Trophoblast cell (in vitro differentiated cells and primary cell): Measurements from ENCODE around the gene SMARCAL1.

Experiments
- DNase-seq, 2 donors: peaks; one replicate each; pipeline ENCODE4 v3.0.0-alpha.2; 2016
- H2AFZ ChIP-seq: 2 replicates; pipeline ENCODE4 v1.6.1; 2013; ENCODE audit warnings: low read length, moderate library complexity, mild to moderate bottlenecking; ENCODE audit not compliant: insufficient read depth, poor library complexity
- H2AK5ac ChIP-seq: 2 replicates; pipeline ENCODE4 v1.6.1; 2013; ENCODE audit warnings: mild to moderate bottlenecking, low read length
- H2BK120ac ChIP-seq: 2 replicates; pipeline ENCODE4 v1.6.1; 2013; ENCODE audit warnings: low read length, mild to moderate bottlenecking, moderate library complexity; ENCODE audit not compliant: insufficient read depth, poor library complexity
- H2BK12ac ChIP-seq: 2 replicates; pipeline ENCODE4 v1.6.1; 2013; ENCODE audit warnings: mild to moderate bottlenecking, low read length, moderate library complexity
- H2BK5ac ChIP-seq: 2 replicates; pipeline ENCODE4 v1.6.1; 2013; ENCODE audit warnings: low read length, low read depth, moderate library complexity, mild to moderate bottlenecking; ENCODE audit not compliant: poor library complexity
- H3K14ac ChIP-seq: 2 replicates; pipeline ENCODE4 v1.6.1; 2013; ENCODE audit warnings: mild to moderate bottlenecking, low read length
- H3K18ac ChIP-seq: 2 replicates; pipeline ENCODE4 v1.6.1; 2013; ENCODE audit warnings: mild to moderate bottlenecking, low read length
- H3K23ac ChIP-seq: 2 replicates; pipeline ENCODE4 v1.6.1; 2013; ENCODE audit warnings: low read length
- H3K27ac ChIP-seq: 2 replicates; pipeline ENCODE4 v1.5.1; 2013; ENCODE audit warnings: low read depth, mild to moderate bottlenecking, inconsistent platforms, low read length, moderate library complexity
- H3K27me3 ChIP-seq: 2 replicates; pipeline ENCODE4 v1.6.1; 2013; ENCODE audit warnings: inconsistent platforms, mild to moderate bottlenecking, low read length, moderate library complexity; ENCODE audit not compliant: insufficient read depth
- H3K36me3 ChIP-seq, 2 experiments: 1 replicate in 1 of 2; 2 replicates in 1 of 2; pipeline ENCODE4 v1.6.1; 2013; ENCODE audit warnings: low read length in 2 of 2, mild to moderate bottlenecking in 2 of 2, moderate library complexity in 1 of 2; ENCODE audit not compliant: insufficient read depth in 2 of 2, control insufficient read depth in 1 of 2
- H3K4ac ChIP-seq: 2 replicates; pipeline ENCODE4 v1.6.1; 2013; ENCODE audit warnings: low read depth, mild to moderate bottlenecking, low read length, moderate library complexity
- H3K4me1 ChIP-seq, 2 experiments: 1 replicate in 1 of 2; 2 replicates in 1 of 2; pipeline ENCODE4 v1.6.1; 2013; ENCODE audit warnings: low read length in 2 of 2, mild to moderate bottlenecking in 2 of 2, moderate library complexity in 1 of 2; ENCODE audit not compliant: insufficient read depth in 2 of 2, control insufficient read depth in 1 of 2
- H3K4me2 ChIP-seq: 2 replicates; pipeline ENCODE4 v1.6.1; 2013; ENCODE audit warnings: inconsistent platforms, mild to moderate bottlenecking, low read length, moderate library complexity
- H3K4me3 ChIP-seq: 2 replicates; pipeline ENCODE4 v1.5.1; 2013; ENCODE audit warnings: mild to moderate bottlenecking, low read depth, low read length, inconsistent platforms
- H3K79me1 ChIP-seq: one replicate; pipeline ENCODE4 v1.6.1; 2013; ENCODE audit warnings: low read length
- H3K79me2 ChIP-seq: 2 replicates; pipeline ENCODE4 v1.6.1; 2013; ENCODE audit warnings: low read length, mild to moderate bottlenecking; ENCODE audit not compliant: control insufficient read depth, insufficient read depth, poor library complexity
- H3K9ac ChIP-seq: 2 replicates; pipeline ENCODE4 v1.6.1; 2013; ENCODE audit warnings: mild to moderate bottlenecking, low read length
- H3K9me3 ChIP-seq: 2 replicates; pipeline ENCODE4 v1.6.1; 2013; ENCODE audit warnings: low read depth, mild to moderate bottlenecking, control low read depth, inconsistent platforms, low read length; ENCODE audit not compliant: insufficient read depth
- H4K12ac ChIP-seq: 2 replicates; pipeline ENCODE4 v1.6.1; 2013; ENCODE audit warnings: low read depth, mild to moderate bottlenecking, low read length, moderate library complexity
- H4K8ac ChIP-seq: 2 replicates; pipeline ENCODE4 v1.6.1; 2013; ENCODE audit warnings: low read depth, mild to moderate bottlenecking, low read length, moderate library complexity
- H4K91ac ChIP-seq: one replicate; pipeline ENCODE4 v1.6.1; 2013; ENCODE audit warnings: low read depth, mild to moderate bottlenecking, low read length, moderate library complexity
- WGBS: extraction: QIAGEN DNeasy Blood & Tissue Kit; methylation state at CpG from one replicate; pipeline ENCODE4 v1.1.7; 2013; ENCODE audit warnings: missing lambda C conversion rate; ENCODE audit not compliant: insufficient read length, insufficient coverage; ENCODE audit errors: extremely low coverage; 5-methylcytosine and 5-hydroxymethylcytosine counted together

The SMARCAL1 gene

GRCh38 chr2:216486708-216487107 is 74.4 kb downstream of the SMARCAL1 start:
- WGBS = no CpG with 5 or more reads among the region's 4 CpGs
- Histone ChIP-seq H4K8ac (no peak overlapping the region), H2BK12ac (no peak overlapping the region)

GRCh38 chr2:216490061-216490460 is 77.8 kb downstream of the SMARCAL1 start:
- H3K9ac ChIP-seq = no peak overlapping the region
- H3K36me3 ChIP-seq = no peaks in the 10 kb centered on the region
- no peaks in the 10 kb centered on the region for H3K79me2 ChIP-seq
- H3K79me1 ChIP-seq = peaks cover 14% of the 10 kb centered on the region
- no peak overlapping the region for H2BK12ac ChIP-seq
- WGBS = no CpG with 5 or more reads among the region's 1 CpG
- no peak overlapping the region for H2AK5ac ChIP-seq
- H3K4me2 ChIP-seq = no peak overlapping the region
- H4K91ac ChIP-seq = peak overlapping the region; percentile 28
- H3K9me3 ChIP-seq = no peaks in the 10 kb centered on the region
- no peaks in the 10 kb centered on the region for H3K27me3 ChIP-seq
- no peak overlapping the region for H3K4ac ChIP-seq
- peak overlapping the region; percentile 77 for H3K27ac ChIP-seq
- H3K14ac ChIP-seq = no peak overlapping the region
- peak in 1 of 2 donors; percentile 44 for DNase-seq
- no peak overlapping the region for H2AFZ ChIP-seq
- H2BK5ac ChIP-seq = no peak overlapping the region
- peaks cover 15 to 21% of the 10 kb centered on the region in 2 experiments for H3K4me1 ChIP-seq
- no peak overlapping the region for H3K18ac ChIP-seq
- peak overlapping the region; percentile 53 for H2BK120ac ChIP-seq
- H3K4me3 ChIP-seq = no peak overlapping the region
- no peak overlapping the region for H4K12ac ChIP-seq
- no peak overlapping the region for H4K8ac ChIP-seq
- no peak overlapping the region for H3K23ac ChIP-seq

More at GRCh38 chr2:216486708-216487107, 74.4 kb downstream of the SMARCAL1 start:
- Histone ChIP-seq H3K18ac (no peak overlapping the region), H3K79me2 (no peaks in the 10 kb centered on the region), H3K4ac (no peak overlapping the region), H2AFZ (no peak overlapping the region), H2AK5ac (no peak overlapping the region), H2BK120ac (no peak overlapping the region), H3K9me3 (no peaks in the 10 kb centered on the region), H3K36me3 (peaks cover 2 to 3% of the 10 kb centered on the region in 2 experiments), H4K12ac (no peak overlapping the region), H3K4me3 (no peak overlapping the region), H3K27ac (no peak overlapping the region), H3K79me1 (peaks cover 6% of the 10 kb centered on the region), H3K9ac (no peak overlapping the region), H3K23ac (no peak overlapping the region), H3K4me1 (peaks cover 5 to 9% of the 10 kb centered on the region in 2 experiments), H3K4me2 (no peak overlapping the region), H2BK5ac (no peak overlapping the region), H4K91ac (no peak overlapping the region), H3K14ac (no peak overlapping the region), H3K27me3 (no peaks in the 10 kb centered on the region)
- no peak for DNase-seq

- peak overlapping the region; percentile 32 for H4K8ac ChIP-seq
- peak overlapping the region; percentile 45 for H2BK5ac ChIP-seq
- H2BK12ac ChIP-seq = peak overlapping the region; percentile 79
- peak overlapping the region; percentile 77 for H3K14ac ChIP-seq
- no peaks in the 10 kb centered on the region for H3K79me2 ChIP-seq
- no peak overlapping the region for H3K9ac ChIP-seq
- WGBS = no CpG with 5 or more reads among the region's 9 CpGs
- H2AFZ ChIP-seq = peak overlapping the region; percentile 30
- peaks cover 14% of the 10 kb centered on the region for H3K79me1 ChIP-seq
- H2BK120ac ChIP-seq = peak overlapping the region; percentile 64
- H3K36me3 ChIP-seq = no peaks in the 10 kb centered on the region
- H3K18ac ChIP-seq = peak overlapping the region; percentile 33
- H3K4me2 ChIP-seq = no peak overlapping the region
- H3K9me3 ChIP-seq = no peaks in the 10 kb centered on the region
- H3K4me3 ChIP-seq = no peak overlapping the region
- peak overlapping the region; percentile 81 for H4K91ac ChIP-seq
- H3K23ac ChIP-seq = no peak overlapping the region
- H3K4me1 ChIP-seq = peaks cover 15 to 19% of the 10 kb centered on the region in 2 experiments
- H3K27ac ChIP-seq = peak overlapping the region; percentile 3
- peak in 1 of 2 donors; percentile 61 for DNase-seq
- H3K4ac ChIP-seq = no peak overlapping the region
- H3K27me3 ChIP-seq = no peaks in the 10 kb centered on the region
- no peak overlapping the region for H4K12ac ChIP-seq
- H2AK5ac ChIP-seq = peak overlapping the region; percentile 82
Observed at GRCh38 chr2:216491793-216492596, 79.7 kb downstream of the SMARCAL1 start.

GRCh38 chr2:216492597-216493333 is 80.5 kb downstream of the SMARCAL1 start:
- H2BK120ac ChIP-seq = no peak overlapping the region
- no peaks in the 10 kb centered on the region for H3K36me3 ChIP-seq
- DNase-seq = no peak
- no CpG with 5 or more reads among the region's 6 CpGs for WGBS
- H3K14ac ChIP-seq = no peak overlapping the region
- H3K23ac ChIP-seq = no peak overlapping the region
- H3K9me3 ChIP-seq = no peaks in the 10 kb centered on the region
- H2AK5ac ChIP-seq = peak overlapping the region; percentile 67
- no peak overlapping the region for H2BK5ac ChIP-seq
- H3K27me3 ChIP-seq = no peaks in the 10 kb centered on the region
- H3K9ac ChIP-seq = no peak overlapping the region
- H2BK12ac ChIP-seq = peak overlapping the region; percentile 46
- no peak overlapping the region for H2AFZ ChIP-seq
- H3K4me3 ChIP-seq = no peak overlapping the region
- no peak overlapping the region for H4K8ac ChIP-seq
- H3K79me1 ChIP-seq = peaks cover 16% of the 10 kb centered on the region
- H3K4me2 ChIP-seq = no peak overlapping the region
- no peak overlapping the region for H3K4ac ChIP-seq
- H3K18ac ChIP-seq = no peak overlapping the region
- peak overlapping the region; percentile 3 for H3K27ac ChIP-seq
- H4K12ac ChIP-seq = no peak overlapping the region
- H4K91ac ChIP-seq = peak overlapping the region; percentile 46
- no peaks in the 10 kb centered on the region for H3K79me2 ChIP-seq
- peaks cover 16 to 19% of the 10 kb centered on the region in 2 experiments for H3K4me1 ChIP-seq
